GM18517 (cell line): ENCODE results near the gene CDH18.

ENCODE experiments used
- ATAC-seq: cut with Tn5 transposase; IDR thresholded peaks from one replicate; pipeline ENCODE4 v1.9.1; 2021; ENCODE audit warnings: mild to moderate bottlenecking, moderate library complexity; ENCODE audit not compliant: unreplicated experiment

Gene CDH18

GRCh38 chr5:19930451-19930850 is 57.5 kb downstream of the CDH18 start:
- no peak for ATAC-seq

- no peak for ATAC-seq
Measured at GRCh38 chr5:19928562-19929421, 59.2 kb downstream of the CDH18 start.

DNA sequence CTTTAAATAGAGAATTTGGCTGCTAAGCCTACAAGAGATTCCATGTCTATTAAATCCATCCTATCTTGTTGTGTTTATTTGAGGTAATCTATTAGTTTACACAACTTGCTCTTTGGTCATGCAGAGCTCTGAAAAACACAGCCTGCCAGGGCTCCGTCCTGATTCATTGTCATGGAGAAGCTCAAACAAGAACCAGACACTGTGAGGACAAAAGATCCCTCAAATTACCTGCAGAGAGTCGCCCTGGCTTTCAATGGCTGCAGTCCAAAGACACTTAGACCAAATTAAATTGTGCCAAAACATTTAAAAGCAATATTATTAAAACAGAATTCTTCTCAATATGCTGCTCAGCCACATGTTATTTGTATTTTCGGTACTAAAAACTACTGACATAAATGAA is 60.1 kb downstream of the CDH18 start:
- no peak for ATAC-seq

DNA sequence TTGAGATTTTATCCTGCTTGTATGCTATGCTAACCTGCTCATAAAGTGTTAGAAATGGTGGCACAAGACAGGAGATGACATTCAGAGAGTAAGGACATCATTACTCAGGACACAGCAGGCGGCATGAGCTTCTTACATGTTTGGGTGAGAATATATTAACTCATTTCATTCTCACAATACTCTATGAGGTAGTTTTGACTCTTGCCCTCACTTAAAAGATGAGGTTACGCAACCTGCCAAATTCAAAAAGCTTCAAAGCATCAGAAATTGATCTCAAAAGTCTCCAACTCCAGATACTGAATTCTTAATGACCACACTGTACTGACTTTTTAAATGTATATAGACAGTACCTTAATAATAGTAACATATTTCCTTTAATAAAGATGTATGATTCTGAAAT is 60.8 kb downstream of the CDH18 start:
- no peak for ATAC-seq

- no peak for ATAC-seq
Measured at GRCh38 chr5:19923742-19924141, 64.3 kb downstream of the CDH18 start.

- no peak for ATAC-seq
Measured at GRCh38 chr5:19920761-19921160, 67.2 kb downstream of the CDH18 start.

DNA sequence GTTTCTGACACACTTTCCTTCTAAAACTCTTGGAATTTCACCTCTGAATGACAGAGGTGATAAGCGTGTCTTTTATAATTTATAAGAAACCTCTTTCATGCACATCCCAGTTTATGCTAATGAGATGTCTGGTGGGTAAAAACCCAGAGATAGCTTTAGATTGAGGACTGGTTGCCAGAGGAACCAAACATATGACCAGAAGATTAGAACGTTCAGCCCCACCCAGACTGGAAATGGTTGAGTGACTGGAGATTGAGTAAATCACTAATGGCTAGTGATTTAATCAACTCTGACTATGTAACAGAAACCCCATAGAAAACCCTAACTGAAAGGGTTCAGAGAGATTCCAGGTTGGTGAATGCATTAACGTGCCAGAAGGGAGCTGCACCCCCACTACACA is 69.2 kb downstream of the CDH18 start:
- no peak for ATAC-seq

DNA sequence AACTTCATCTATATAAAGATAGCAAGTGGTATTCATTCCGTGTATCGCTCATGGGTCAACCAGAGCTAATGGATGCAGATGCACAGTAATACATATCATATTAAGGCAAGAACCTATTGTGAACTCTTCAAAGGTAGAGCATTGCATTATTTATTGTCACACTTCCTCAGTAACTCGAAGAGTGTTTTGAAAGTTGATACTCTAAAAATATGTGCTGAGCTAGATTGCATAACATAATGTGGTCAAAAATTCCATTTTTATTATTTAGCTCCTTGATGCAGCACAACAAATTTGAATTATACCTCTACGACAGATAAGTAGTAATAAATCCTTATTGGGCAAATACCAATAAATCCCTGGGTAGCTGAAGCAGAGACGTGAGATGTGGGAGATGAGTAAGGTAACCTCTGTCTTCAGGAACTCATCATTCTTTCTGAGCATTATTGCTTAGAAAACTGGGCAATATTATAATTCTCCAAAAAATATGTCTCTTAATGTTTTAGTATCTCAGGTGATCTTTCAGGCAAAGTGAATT is 70.3 kb downstream of the CDH18 start:
- no peak for ATAC-seq

DNA sequence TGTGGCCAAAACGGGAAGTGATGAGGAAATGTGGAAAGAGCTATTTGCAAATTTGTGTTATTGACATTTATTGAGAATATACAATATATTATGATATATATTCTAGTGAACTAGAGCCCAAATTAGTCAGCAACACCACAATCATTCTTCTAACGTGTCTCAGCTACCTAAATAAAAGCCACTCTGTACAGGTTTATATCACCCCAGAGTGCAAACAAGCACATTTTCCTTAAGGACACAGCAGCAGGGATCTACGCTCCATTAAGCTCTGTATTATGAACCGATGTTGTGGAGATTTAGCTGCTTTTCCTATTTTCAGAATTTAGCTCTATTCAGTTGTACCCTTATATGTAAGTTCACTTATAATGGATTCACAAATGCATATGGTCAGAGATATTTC is 77.9 kb downstream of the CDH18 start:
- ATAC-seq = no peak

DNA sequence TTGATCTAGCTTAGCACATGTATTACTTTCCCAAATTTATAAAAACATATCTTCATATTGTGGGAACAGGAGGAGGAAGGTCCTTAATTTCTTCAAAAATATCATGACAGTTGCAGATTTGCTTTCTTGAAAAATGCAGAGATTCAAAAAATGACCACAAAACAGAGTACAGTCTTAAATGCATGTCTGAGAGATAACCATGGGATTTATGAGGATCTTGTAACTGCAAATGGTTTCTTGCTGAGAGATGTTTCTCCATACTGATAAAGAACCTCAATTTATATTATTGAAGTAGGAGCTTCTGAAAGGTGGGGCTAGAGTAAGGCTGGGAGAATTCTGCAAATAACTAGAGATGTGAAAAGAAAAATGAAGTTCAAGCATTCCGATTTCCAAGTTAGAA is 83.2 kb downstream of the CDH18 start:
- no peak for ATAC-seq

DNA sequence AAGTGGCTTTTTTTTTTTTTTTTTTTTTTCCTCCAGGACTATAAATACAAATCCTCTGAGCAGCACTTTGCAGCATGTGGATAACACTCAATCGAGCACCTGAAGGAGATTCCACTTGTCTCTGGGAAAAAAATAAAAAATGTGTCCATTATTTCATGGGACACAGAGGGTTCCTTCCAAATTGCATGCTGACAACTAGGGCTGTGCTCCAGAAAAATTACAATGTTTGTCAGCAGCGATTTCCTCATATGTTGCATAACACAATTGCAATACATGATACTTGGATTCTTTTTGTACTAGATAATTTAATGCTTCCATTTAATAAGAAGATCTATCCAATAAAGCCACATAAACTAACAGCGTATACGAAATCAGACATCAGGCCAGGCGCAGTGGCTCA is 84.4 kb downstream of the CDH18 start:
- ATAC-seq = no peak

- no peak for ATAC-seq
Measured at GRCh38 chr5:19902316-19902934, 85.6 kb downstream of the CDH18 start.

GRCh38 chr5:19900269-19900668 is 87.7 kb downstream of the CDH18 start:
- ATAC-seq = no peak

- no peak for ATAC-seq
Measured at GRCh38 chr5:19891658-19892057, 96.3 kb downstream of the CDH18 start.

DNA sequence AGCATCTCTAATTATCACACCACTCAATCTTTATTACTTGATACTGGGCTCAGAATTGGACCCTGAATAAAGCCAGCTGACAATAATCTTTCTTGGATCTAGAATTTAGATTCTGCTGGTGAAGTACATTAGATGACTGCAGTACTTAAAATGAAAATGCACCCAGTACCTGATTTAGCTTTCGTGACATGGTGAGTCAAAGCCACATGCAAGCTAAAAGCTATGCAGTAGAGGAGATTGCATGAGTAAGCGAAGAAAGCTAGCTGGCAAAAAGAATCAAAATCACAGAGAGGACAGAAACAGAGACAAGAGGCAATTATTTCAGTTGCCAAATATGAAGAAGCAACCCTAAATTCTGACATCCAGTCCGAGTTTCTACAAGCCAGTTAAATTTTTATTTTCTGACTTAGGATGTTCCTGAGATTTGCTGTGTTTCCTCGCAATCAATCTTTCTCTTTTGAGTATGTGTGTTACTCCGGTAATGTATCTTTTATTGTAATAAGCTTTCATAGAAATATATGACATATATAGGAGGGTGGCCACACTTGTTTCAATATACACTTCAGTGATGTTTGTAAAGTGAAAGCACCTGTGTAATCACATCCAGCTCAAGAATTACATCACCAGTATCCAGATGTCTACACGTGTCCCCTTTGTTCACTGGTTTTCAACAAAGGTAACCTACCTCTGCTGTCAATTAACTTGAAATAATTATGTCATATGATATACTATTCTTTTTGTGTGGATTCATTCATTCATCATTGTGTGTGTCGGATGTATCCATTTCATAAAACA is 101.7 kb downstream of the CDH18 start:
- no peak for ATAC-seq

GRCh38 chr5:19885040-19885824 is 102.8 kb downstream of the CDH18 start:
- no peak for ATAC-seq

DNA sequence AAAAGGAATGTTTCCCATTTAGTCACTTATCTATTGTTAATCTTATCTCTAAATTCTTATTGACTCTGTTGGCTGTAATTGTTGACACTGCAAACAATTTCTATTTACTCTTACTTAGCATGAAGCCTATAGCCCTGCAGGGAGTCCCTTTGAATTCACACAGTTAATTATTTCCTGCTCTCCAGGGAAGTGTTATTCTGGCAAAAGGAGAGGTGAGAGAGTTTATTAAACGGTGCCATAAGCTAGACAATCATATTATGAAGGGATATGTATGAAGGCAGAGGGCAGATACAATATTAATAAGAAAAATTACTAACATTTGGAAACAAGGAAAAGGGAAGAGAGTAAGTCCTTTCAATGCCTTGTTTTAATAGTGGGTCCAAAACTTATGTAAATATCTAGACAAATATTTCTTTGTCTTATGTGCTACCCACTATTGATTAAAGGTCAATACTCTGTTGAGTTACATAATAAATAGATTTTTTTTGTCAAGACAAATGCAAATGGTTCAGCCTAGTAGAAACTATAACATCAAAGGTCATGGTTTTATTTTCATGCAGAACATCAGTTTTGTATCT is 107.1 kb downstream of the CDH18 start:
- ATAC-seq = no peak

- no peak for ATAC-seq
Measured at GRCh38 chr5:19880458-19880857, 107.5 kb downstream of the CDH18 start.

- ATAC-seq = no peak
Measured at GRCh38 chr5:19874811-19875210, 113.2 kb downstream of the CDH18 start.

DNA sequence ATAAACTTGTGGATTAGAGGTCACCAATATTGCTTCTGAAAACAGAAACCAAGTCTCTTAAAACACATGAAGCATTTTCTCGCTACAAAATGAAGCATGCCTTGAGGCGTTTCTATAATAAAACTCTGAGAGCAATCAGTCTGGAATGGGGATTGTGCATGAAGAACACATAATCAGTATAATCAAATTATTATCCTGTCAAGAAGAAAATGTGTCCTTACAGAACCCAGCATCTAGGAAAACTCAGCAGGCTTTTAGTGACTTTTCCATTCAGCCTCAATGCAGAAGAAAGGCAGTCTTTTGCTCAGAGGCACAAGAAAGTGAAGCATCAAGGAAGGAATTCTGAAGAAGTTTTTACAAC is 121.9 kb downstream of the CDH18 start:
- no peak for ATAC-seq
